Muscle of leg (tissue), 11 donors: ENCODE data around the gene SEC24C. TPM values are rescaled to one million over a fixed set of nuclear protein-coding genes. Genes with fewer than 3 reads are reported as not detected.

ENCODE experiments used
- DNase-seq: peaks from one replicate; pipeline ENCODE4 v3.0.0; 2013
- H3K27ac ChIP-seq: one replicate; pipeline ENCODE4 v1.5.1; 2013; ENCODE audit warnings: mild to moderate bottlenecking, low read length, control low read depth
- H3K27me3 ChIP-seq: one replicate; pipeline ENCODE4 v1.6.1; 2013; ENCODE audit warnings: low read length; ENCODE audit not compliant: control insufficient read depth, insufficient read depth
- H3K36me3 ChIP-seq: one replicate; pipeline ENCODE4 v1.6.1; 2013; ENCODE audit warnings: low read length; ENCODE audit not compliant: control insufficient read depth, insufficient read depth
- H3K4me1 ChIP-seq: one replicate; pipeline ENCODE4 v1.6.1; 2013; ENCODE audit warnings: low read length; ENCODE audit not compliant: control insufficient read depth, insufficient read depth
- H3K4me3 ChIP-seq: one replicate; pipeline ENCODE4 v1.5.1; 2013; ENCODE audit warnings: low read length, control low read depth
- H3K9me3 ChIP-seq: replicated peaks from 2 replicates; pipeline ENCODE4 v1.6.1; 2013; ENCODE audit warnings: low read depth, low read length; ENCODE audit not compliant: control insufficient read depth
- WGBS: methylation state at CpG from one replicate; pipeline ENCODE4 v1.1.5; 2013; ENCODE audit warnings: missing lambda C conversion rate; ENCODE audit not compliant: insufficient coverage; 5-methylcytosine and 5-hydroxymethylcytosine counted together
- polyA plus RNA-seq, 8 donors: library from polyadenylated mRNA; unstranded; fragments of 120-200 nt; gene quantifications; one replicate each; pipeline versions ENCODE4 v1.2.1 to v1.2.3, GENCODE V29; 2013; ENCODE audit warnings: inconsistent platforms in 1 of 8, low replicate concordance in 1 of 8; ENCODE audit not compliant: insufficient read length in 8 of 8, insufficient read depth in 1 of 8
- total RNA-seq: library from RNA; stranded (reverse); fragments of 120-200 nt; gene quantifications from one replicate; pipeline ENCODE4 v1.2.4, GENCODE V29; 2013

The SEC24C gene
- total and polyA plus RNA-seq, 9 donors, result 43.4 to 59.3 (median 49.3) TPM

GRCh38 chr10:73810358-73810734 is 66.2 kb downstream of the SEC24C start:
- H3K36me3 ChIP-seq, result peaks cover 55% of the 10 kb centered on the region
- no peak for DNase-seq
- 60% methylated on average over 1 of the region's 7 CpGs for WGBS
- no peaks in the 10 kb centered on the region for H3K9me3 ChIP-seq
- no peaks in the 10 kb centered on the region for H3K27me3 ChIP-seq
- peak overlapping the region; percentile 77 for H3K4me3 ChIP-seq
- peaks cover 14% of the 10 kb centered on the region for H3K4me1 ChIP-seq
- H3K27ac ChIP-seq, result no peak overlapping the region

GRCh38 chr10:73810735-73811465 is 66.7 kb downstream of the SEC24C start:
- Histone ChIP-seq H3K4me1 (peaks cover 14% of the 10 kb centered on the region), H3K27me3 (no peaks in the 10 kb centered on the region), H3K27ac (peak overlapping the region; percentile 20), H3K4me3 (peak overlapping the region; percentile 77), H3K9me3 (no peaks in the 10 kb centered on the region), H3K36me3 (peaks cover 52% of the 10 kb centered on the region)
- DNase-seq, result no peak
- WGBS, result under 1% methylated on average over 63 of the region's 63 CpGs

GRCh38 chr10:73812657-73813056 is 68.5 kb downstream of the SEC24C start:
- H3K36me3 ChIP-seq, result peaks cover 49% of the 10 kb centered on the region
- DNase-seq, result no peak
- WGBS, result 48% methylated on average over 3 of the region's 4 CpGs
- no peak overlapping the region for H3K27ac ChIP-seq
- H3K27me3 ChIP-seq, result no peaks in the 10 kb centered on the region
- no peak overlapping the region for H3K4me3 ChIP-seq
- H3K9me3 ChIP-seq, result no peaks in the 10 kb centered on the region
- peaks cover 9% of the 10 kb centered on the region for H3K4me1 ChIP-seq

- no peaks in the 10 kb centered on the region for H3K27me3 ChIP-seq
- H3K4me3 ChIP-seq, result no peak overlapping the region
- no peaks in the 10 kb centered on the region for H3K9me3 ChIP-seq
- peaks cover 9% of the 10 kb centered on the region for H3K4me1 ChIP-seq
- H3K27ac ChIP-seq, result no peak overlapping the region
- peaks cover 49% of the 10 kb centered on the region for H3K36me3 ChIP-seq
- DNase-seq, result no peak
- WGBS, result 89% methylated on average over 3 of the region's 7 CpGs
Measured at GRCh38 chr10:73813333-73813732, 69.2 kb downstream of the SEC24C start.

- no peak overlapping the region for H3K27ac ChIP-seq
- H3K4me3 ChIP-seq, result no peak overlapping the region
- no peaks in the 10 kb centered on the region for H3K9me3 ChIP-seq
- peaks cover 48% of the 10 kb centered on the region for H3K36me3 ChIP-seq
- no peak for DNase-seq
- H3K27me3 ChIP-seq, result no peaks in the 10 kb centered on the region
- WGBS, result 83% methylated on average over 9 of the region's 13 CpGs
- peaks cover 12% of the 10 kb centered on the region for H3K4me1 ChIP-seq
Measured at GRCh38 chr10:73814276-73814895, 70.2 kb downstream of the SEC24C start.

- H3K4me1 ChIP-seq, result peaks cover 13% of the 10 kb centered on the region
Measured at GRCh38 chr10:73814896-73815718, 70.9 kb downstream of the SEC24C start.

GRCh38 chr10:73815719-73816030 is 71.5 kb downstream of the SEC24C start:
- Histone ChIP-seq H3K4me1 (peaks cover 8% of the 10 kb centered on the region), H3K36me3 (peaks cover 50% of the 10 kb centered on the region)

More at GRCh38 chr10:73814896-73815718, 70.9 kb downstream of the SEC24C start:
- 92% methylated on average over 17 of the region's 22 CpGs for WGBS
- peaks cover 49% of the 10 kb centered on the region for H3K36me3 ChIP-seq
- no peaks in the 10 kb centered on the region for H3K9me3 ChIP-seq
- no peak for DNase-seq
- no peak overlapping the region for H3K4me3 ChIP-seq
- no peaks in the 10 kb centered on the region for H3K27me3 ChIP-seq
- H3K27ac ChIP-seq, result no peak overlapping the region

GRCh38 chr10:73816917-73817729 is 73.0 kb downstream of the SEC24C start:
- Histone ChIP-seq H3K27me3 (no peaks in the 10 kb centered on the region), H3K36me3 (peaks cover 55% of the 10 kb centered on the region), H3K4me3 (no peak overlapping the region), H3K9me3 (no peaks in the 10 kb centered on the region), H3K4me1 (peaks cover 7% of the 10 kb centered on the region), H3K27ac (no peak overlapping the region)
- DNase-seq, result no peak
- WGBS, result 78% methylated on average over 8 of the region's 10 CpGs

More at GRCh38 chr10:73815719-73816030, 71.5 kb downstream of the SEC24C start:
- H3K4me3 ChIP-seq, result no peak overlapping the region
- DNase-seq, result no peak
- H3K9me3 ChIP-seq, result no peaks in the 10 kb centered on the region
- no peaks in the 10 kb centered on the region for H3K27me3 ChIP-seq
- no peak overlapping the region for H3K27ac ChIP-seq

- 89% methylated on average over 4 of the region's 5 CpGs for WGBS
- no peak overlapping the region for H3K4me3 ChIP-seq
- H3K36me3 ChIP-seq, result peaks cover 60% of the 10 kb centered on the region
- no peak for DNase-seq
- no peaks in the 10 kb centered on the region for H3K9me3 ChIP-seq
- peaks cover 7% of the 10 kb centered on the region for H3K4me1 ChIP-seq
- no peak overlapping the region for H3K27ac ChIP-seq
- no peaks in the 10 kb centered on the region for H3K27me3 ChIP-seq
Measured at GRCh38 chr10:73817826-73818225, 73.7 kb downstream of the SEC24C start.
